Panc1 (cell line): Measurements from ENCODE around the gene KCTD1. TPM values are rescaled to one million over a fixed set of nuclear protein-coding genes. Genes with fewer than 3 reads are reported as not detected.

Experiments used
- ATAC-seq: fragments of 200-7000 bp; cut with Tn5 transposase; 2 replicates; pipeline ENCODE4 v1.9.1; 2020; ENCODE audit warnings: mild to moderate bottlenecking, moderate library complexity
- BruUV-seq: library from RNA; stranded (reverse); fragments of 400-500 nt; replicated peaks from 2 replicates; lab custom pipeline; 2021; lab: Mats Ljungman, UMichigan
- CTCF ChIA-PET: fragments of 300-600 bp; sonication (Branson Sonifier 250); formaldehyde crosslinking; loops from one replicate; lab custom pipeline; 2022; ENCODE audit warnings: antibody characterized with exemption; lab: Charles Lee
- POLR2A ChIA-PET: fragments of 300-600 bp; sonication (Branson Sonifier 250); formaldehyde crosslinking; loops from one replicate; lab custom pipeline; 2022; ENCODE audit warnings: antibody characterized with exemption; lab: Charles Lee
- DNase-seq: peaks from one replicate; pipeline ENCODE4 v3.0.0-alpha.2; 2010; ENCODE audit warnings: low read depth, low spot score
- H3K27ac ChIP-seq: 2 replicates; pipeline ENCODE4 v1.5.1; 2011; ENCODE audit warnings: mild to moderate bottlenecking, low read length, inconsistent platforms
- H3K27me3 ChIP-seq: fragments of 200-500 bp; sonication (Bioruptor generic); 2 replicates; pipeline ENCODE4 v1.6.0; 2014; ENCODE audit warnings: low read length, inconsistent platforms; ENCODE audit not compliant: control insufficient read depth, insufficient read depth
- H3K36me3 ChIP-seq: fragments of 200-500 bp; sonication (Bioruptor generic); 2 replicates; pipeline ENCODE4 v1.5.1; 2014; ENCODE audit warnings: inconsistent platforms, mild to moderate bottlenecking, low read length, moderate library complexity; ENCODE audit not compliant: control insufficient read depth, insufficient read depth
- H3K4me1 ChIP-seq: 2 replicates; pipeline ENCODE4 v1.5.1; 2011; ENCODE audit warnings: inconsistent platforms, mild to moderate bottlenecking, low read length, moderate library complexity; ENCODE audit not compliant: control insufficient read depth, insufficient read depth
- H3K4me3 ChIP-seq, 2 experiments: 2 replicates each; pipeline ENCODE4 v1.5.1; 2011 to 2012; ENCODE audit warnings: low read depth in 2 of 2, low read length in 2 of 2, mild to moderate bottlenecking in 2 of 2, inconsistent platforms in 1 of 2, moderate library complexity in 1 of 2
- H3K9me3 ChIP-seq: fragments of 200-500 bp; sonication (Bioruptor generic); 2 replicates; pipeline ENCODE4 v1.5.1; 2014; ENCODE audit warnings: low read depth, mild to moderate bottlenecking, inconsistent platforms, low read length, moderate library complexity; ENCODE audit not compliant: control insufficient read depth, insufficient read depth
- CTCF ChIP-seq: fragments of 450-650 bp; IDR thresholded peaks from 2 replicates; pipeline ENCODE4 v1.5.1; 2017; ENCODE audit warnings: mild to moderate bottlenecking
- POLR2AphosphoS5 ChIP-seq: IDR thresholded peaks from 2 replicates; pipeline ENCODE4 v1.6.1; 2012; ENCODE audit warnings: mild to moderate bottlenecking, low read depth, low read length, moderate library complexity
- REST ChIP-seq, 2 experiments: IDR thresholded peaks; 2 replicates each; pipeline ENCODE4 v1.6.1; 2011 to 2012; ENCODE audit warnings: low read depth in 2 of 2, control low read depth in 1 of 2, low read length in 1 of 2, mild to moderate bottlenecking in 1 of 2, moderate library complexity in 1 of 2; ENCODE audit not compliant: insufficient read depth in 1 of 2
- SIN3A ChIP-seq: IDR thresholded peaks from 2 replicates; pipeline ENCODE4 v1.6.1; 2012; ENCODE audit warnings: low read depth, mild to moderate bottlenecking, low read length, moderate library complexity, borderline replicate concordance; ENCODE audit not compliant: insufficient read depth
- TCF7L2 ChIP-seq: IDR thresholded peaks from 2 replicates; pipeline ENCODE4 v1.6.1; 2011; ENCODE audit warnings: mild to moderate bottlenecking, low read depth, low read length, inconsistent platforms
- in situ Hi-C: cut with HindIII; loops from 2 replicates; pipeline ENCODE4 v1.10.0; 2016; ENCODE audit warnings: low sequenced_read_pairs, low pct_unique_long_range_greater_than_20kb
- intact Hi-C: fragments of 100-400 bp; cut with micrococcal nuclease; formaldehyde crosslinking; loops from one replicate; pipeline ENCODE4 v1.10.0; 2022; ENCODE audit not compliant: unreplicated experiment
- total RNA-seq: library from RNA; stranded (reverse); gene quantifications from one replicate; pipeline ENCODE4 v1.2.1, GENCODE V29; 2021; ENCODE audit not compliant: unreplicated experiment

The KCTD1 gene
- total RNA-seq, 1 experiment from 2014 or later: 34.4 TPM

- H3K36me3 ChIP-seq: peaks cover 4% of the 10 kb centered on the region
These were observed 76.5 kb downstream of the KCTD1 start for GRCh38 chr18:26471826-26472225.

GRCh38 chr18:26471027-26471426, 77.3 kb downstream of the KCTD1 start:
- in situ Hi-C loops (no loop called here), intact Hi-C loops (no loop called here)
- H3K36me3 ChIP-seq: peaks cover 2% of the 10 kb centered on the region; the same call in 1 of the 2 replicates
- H3K9me3 ChIP-seq: no peaks in the 10 kb centered on the region
- ChIA-PET CTCF (no interaction called here), POLR2A (no interaction called here)
- ATAC-seq (no peak), DNase-seq (no peak)
- no TSS peak for BruUV-seq
- H3K4me1 ChIP-seq: 0 out of 2 replicates have a peak, but pooled peaks cover 4% of the 10 kb centered on the region
- no peaks in the 10 kb centered on the region for H3K27me3 ChIP-seq
- H3K27ac ChIP-seq: no peak overlapping the region; the same call in 1 of the 2 replicates
- H3K4me3 ChIP-seq: no peak overlapping the region
- no peak for TF ChIP-seq POLR2AphosphoS5
- TF ChIP-seq TCF7L2: no peak
- TF ChIP-seq REST (IDR thresholded peaks at IDR 0.05; ENCODE audit: insufficient read depth in 1 of 2, low read depth in 2 of 2, low read length in 1 of 2): no peak
- TF ChIP-seq SIN3A: no peak
- no peak for TF ChIP-seq CTCF

More at GRCh38 chr18:26471826-26472225, 76.5 kb downstream of the KCTD1 start:
- in situ Hi-C loops: no loop called here
- BruUV-seq: no TSS peak
- CTCF ChIA-PET: no interaction called here
- Histone ChIP-seq H3K27ac (no peak overlapping the region), H3K4me3 (no peak overlapping the region), H3K27me3 (no peaks in the 10 kb centered on the region), H3K9me3 (no peaks in the 10 kb centered on the region), H3K4me1 (0 out of 2 replicates have a peak, but pooled peaks cover 4% of the 10 kb centered on the region)
- ATAC-seq (no peak), DNase-seq (no peak)
- TF ChIP-seq TCF7L2: no peak
- TF ChIP-seq CTCF: no peak
- TF ChIP-seq SIN3A: no peak
- no peak for TF ChIP-seq REST (IDR thresholded peaks at IDR 0.05; ENCODE audit: insufficient read depth in 1 of 2, low read depth in 2 of 2, low read length in 1 of 2)
- TF ChIP-seq POLR2AphosphoS5: no peak
- intact Hi-C loops: no loop called here
- POLR2A ChIA-PET: no interaction called here
